Activated CD4-positive, CD25-positive, alpha-beta regulatory T cell treated with anti-CD3 and anti-CD28 coated beads, Interleukin-2, amount 50 U/mL, for 72 hours (primary cell): ENCODE data around the gene PAF1.

Source experiments
- DNase-seq: peaks from one replicate; pipeline ENCODE4 v3.0.0; 2021

PAF1 gene

DNA sequence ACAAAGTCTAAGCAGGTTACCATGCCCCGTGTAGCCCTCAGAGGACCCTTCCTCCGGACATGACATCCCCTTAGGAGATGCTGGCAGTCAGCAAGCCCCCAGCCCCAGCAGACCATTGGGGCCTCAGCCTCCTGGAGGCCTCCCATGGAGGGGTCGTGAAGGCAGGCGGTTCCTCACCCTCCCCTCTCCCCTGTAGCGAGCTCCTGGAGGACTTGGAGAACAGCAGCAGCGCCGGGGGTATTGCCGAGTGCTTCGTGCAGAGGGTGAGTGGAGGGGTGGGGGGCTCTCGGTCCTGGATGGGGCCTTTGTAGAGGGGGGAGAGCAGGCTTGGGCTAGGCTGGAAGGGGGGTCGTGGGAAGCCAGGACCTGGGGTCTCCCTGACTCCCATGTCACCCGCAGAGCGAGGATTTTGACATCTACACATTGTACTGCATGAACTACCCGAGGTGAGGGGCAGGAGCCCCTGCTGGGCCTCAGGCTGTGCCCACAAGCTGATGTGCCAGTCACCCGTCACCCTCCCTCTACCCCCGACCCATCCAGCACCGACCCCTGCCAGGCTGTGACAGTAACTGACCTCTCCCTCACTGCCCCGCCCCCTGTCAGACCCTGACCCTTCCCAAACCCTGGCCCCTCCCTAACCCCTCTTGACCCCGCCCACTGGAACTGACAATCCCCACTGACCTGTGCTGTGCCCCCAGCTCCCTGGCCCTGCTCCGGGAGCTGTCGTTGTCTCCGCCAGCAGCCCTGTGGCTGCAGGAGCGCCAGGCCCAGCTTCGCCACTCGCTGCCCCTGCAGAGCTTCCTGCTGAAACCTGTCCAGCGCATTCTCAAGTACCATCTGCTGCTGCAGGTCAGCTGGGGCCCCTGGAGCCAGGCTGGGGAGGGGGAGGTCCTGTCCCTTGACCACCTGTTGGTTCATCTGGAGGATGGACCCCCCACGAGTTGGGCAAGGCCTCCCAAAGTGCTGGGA lies 25.5 kb upstream of the PAF1 start:
- no peak for DNase-seq

- DNase-seq: no peak
Observed at GRCh38 chr19:39415111-39416046, 24.5 kb upstream of the PAF1 start.

DNA sequence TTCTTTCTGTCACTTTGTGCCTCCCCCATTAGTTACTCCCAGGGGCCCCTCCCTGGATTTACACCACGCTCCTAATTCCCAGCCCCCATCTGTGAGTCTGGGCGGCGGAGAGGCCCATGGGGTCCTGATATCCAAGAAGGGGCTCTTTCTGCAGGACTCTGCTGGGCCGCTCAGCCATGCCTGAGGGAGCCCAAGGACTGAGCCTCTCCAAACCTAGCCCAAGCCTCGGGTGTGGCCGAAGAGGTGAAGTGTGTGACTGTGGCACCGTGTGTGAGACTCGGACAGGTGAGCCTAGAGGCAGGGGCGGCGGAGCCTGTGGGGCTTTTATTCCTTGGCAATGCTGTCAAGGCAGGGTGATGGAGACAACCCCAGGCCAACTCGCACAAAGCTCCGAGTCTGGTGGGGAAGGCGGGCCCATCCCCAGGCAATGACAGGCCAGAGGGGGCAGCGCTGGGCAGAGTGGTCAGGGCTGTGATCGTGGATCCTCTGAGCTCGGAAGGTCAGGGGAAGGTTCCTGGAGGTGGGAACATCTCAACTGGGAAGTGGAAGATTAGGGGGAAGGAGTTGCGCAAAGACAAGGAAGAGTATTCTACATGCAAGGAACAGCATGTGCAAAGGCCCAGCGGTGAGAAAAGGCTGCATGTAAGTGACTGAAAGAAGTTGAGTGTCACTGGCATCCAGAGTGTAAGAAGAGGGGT lies 23.2 kb upstream of the PAF1 start:
- no peak for DNase-seq

GRCh38 chr19:39413272-39413910 lies 22.5 kb upstream of the PAF1 start:
- DNase-seq: no peak

GRCh38 chr19:39412867-39413271 lies 22.0 kb upstream of the PAF1 start:
- DNase-seq: no peak

- DNase-seq: peak; percentile 98
Observed at GRCh38 chr19:39412100-39412866, 21.4 kb upstream of the PAF1 start, which contains the start of gene PLEKHG2. PLEKHG2 (plus strand) TSS chr19:39412669; CDS start chr19:39414087, 1,418 bp downstream.

DNA sequence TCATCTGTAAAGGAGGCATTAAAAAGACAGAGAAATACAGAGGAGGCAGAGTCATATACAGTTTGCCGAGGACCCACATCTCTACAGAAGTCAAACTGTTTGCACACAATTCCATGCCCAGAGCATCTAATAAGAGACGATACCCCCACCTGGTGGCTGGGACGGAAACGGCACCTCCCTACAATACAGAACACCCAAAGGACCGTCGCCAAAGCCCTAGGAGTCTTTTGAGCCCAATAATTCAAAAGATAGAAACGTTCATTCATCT lies 20.9 kb upstream of the PAF1 start:
- DNase-seq: peak; percentile 87

- DNase-seq: no peak
Observed at GRCh38 chr19:39411081-39411831, 20.4 kb upstream of the PAF1 start.

DNA sequence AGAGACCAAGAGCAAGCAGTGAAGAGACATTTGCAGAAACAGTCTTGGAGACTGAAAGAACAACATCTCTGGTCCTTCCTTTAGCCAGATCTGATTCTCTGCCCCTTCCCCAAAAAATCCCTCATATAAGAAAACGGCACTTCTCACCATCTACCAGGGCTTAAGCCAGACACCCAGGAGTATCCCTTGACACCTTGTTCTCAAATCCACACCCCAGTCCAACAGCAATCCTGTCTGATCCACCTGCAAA lies 19.9 kb upstream of the PAF1 start:
- DNase-seq: no peak

DNA sequence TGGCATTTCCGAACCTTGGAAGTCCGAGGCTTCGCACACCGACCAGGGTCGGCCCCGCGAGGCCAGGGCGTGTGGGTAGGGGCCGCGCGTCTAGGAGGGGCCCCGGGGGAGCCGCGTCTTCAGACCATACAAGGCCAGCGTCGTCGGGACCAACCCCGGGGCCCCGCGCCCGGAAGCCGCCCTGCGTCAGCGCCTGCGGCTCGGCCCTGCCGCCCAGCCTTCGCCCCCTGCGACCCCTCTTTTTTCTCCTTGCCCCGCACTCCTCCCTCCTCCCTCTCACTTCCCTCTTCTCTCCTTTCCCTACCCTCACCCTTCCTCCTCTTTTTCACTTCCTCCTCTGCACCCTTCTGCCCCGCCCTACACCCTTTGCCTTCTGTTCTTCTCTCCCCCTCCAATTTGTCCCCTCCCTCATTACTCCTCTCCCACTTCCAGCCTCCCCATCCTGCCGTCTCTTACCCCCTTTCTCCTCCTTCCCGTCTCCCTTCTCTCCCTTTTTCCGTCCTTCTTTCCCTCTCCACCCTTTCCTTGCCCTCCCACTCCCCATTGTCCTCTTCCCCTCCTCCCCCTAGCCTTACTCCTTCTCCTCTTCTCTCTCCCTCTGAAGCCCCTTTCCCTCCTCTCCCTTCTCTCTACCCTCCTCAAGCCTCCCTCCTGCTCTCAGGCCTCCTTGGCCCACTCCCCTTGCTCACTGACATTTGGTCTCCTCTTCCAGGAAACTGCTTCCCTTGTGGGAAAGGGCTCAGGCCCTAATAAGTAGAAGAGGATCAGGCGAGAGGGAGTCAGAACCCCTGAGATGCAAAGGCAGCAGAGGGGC lies 19.3 kb upstream of the PAF1 start:
- DNase-seq: peak; percentile 68

- peak; percentile 76 for DNase-seq
Observed at GRCh38 chr19:39409208-39410016, 18.5 kb upstream of the PAF1 start.

DNA sequence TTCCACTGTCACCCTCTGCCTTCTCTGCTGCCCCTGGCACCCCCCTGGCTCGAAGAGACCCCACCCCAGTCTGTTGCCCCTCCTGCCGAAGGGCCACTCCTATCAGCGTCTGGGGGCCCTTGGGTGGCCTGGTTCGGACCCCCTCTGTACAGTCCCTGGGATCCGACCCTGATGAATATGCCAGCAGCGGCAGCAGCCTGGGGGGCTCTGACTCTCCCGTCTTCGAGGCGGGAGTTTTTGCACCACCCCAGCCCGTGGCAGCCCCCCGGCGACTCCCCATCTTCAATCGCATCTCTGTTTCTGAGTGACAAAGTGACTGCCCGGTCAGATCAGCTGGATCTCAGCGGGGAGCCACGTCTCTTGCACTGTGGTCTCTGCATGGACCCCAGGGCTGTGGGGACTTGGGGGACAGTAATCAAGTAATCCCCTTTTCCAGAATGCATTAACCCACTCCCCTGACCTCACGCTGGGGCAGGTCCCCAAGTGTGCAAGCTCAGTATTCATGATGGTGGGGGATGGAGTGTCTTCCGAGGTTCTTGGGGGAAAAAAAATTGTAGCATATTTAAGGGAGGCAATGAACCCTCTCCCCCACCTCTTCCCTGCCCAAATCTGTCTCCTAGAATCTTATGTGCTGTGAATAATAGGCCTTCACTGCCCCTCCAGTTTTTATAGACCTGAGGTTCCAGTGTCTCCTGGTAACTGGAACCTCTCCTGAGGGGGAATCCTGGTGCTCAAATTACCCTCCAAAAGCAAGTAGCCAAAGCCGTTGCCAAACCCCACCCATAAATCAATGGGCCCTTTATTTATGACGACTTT lies 17.7 kb upstream of the PAF1 start:
- DNase-seq: no peak

DNA sequence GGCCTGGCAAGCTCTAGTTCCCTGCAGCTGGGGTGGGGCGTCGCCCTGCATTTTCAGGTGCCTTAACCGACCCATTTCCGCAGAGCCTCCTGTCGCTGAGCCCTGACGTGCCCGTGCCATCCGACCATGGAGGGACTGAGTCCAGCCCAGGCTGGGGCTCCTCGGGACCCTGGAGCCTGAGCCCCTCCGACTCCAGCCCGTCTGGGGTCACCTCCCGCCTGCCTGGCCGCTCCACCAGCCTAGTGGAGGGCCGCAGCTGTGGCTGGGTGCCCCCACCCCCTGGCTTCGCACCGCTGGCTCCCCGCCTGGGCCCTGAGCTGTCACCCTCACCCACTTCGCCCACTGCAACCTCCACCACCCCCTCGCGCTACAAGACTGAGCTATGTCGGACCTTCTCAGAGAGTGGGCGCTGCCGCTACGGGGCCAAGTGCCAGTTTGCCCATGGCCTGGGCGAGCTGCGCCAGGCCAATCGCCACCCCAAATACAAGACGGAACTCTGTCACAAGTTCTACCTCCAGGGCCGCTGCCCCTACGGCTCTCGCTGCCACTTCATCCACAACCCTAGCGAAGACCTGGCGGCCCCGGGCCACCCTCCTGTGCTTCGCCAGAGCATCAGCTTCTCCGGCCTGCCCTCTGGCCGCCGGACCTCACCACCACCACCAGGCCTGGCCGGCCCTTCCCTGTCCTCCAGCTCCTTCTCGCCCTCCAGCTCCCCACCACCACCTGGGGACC lies 16.9 kb upstream of the PAF1 start:
- peak; percentile 66 for DNase-seq

DNA sequence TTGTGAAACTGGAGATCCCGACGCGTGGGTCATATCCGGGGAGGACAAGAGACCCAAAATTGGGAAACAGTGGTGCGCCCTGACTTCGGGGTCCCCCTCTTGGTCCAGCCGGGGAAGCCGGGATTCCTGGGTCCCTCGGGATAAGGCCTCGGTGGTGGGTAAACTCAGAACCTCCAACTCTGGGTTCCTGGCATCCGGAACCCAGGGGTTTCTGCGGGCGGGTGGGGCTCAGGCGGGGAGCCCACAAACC lies 16.4 kb upstream of the PAF1 start:
- no peak for DNase-seq

DNA sequence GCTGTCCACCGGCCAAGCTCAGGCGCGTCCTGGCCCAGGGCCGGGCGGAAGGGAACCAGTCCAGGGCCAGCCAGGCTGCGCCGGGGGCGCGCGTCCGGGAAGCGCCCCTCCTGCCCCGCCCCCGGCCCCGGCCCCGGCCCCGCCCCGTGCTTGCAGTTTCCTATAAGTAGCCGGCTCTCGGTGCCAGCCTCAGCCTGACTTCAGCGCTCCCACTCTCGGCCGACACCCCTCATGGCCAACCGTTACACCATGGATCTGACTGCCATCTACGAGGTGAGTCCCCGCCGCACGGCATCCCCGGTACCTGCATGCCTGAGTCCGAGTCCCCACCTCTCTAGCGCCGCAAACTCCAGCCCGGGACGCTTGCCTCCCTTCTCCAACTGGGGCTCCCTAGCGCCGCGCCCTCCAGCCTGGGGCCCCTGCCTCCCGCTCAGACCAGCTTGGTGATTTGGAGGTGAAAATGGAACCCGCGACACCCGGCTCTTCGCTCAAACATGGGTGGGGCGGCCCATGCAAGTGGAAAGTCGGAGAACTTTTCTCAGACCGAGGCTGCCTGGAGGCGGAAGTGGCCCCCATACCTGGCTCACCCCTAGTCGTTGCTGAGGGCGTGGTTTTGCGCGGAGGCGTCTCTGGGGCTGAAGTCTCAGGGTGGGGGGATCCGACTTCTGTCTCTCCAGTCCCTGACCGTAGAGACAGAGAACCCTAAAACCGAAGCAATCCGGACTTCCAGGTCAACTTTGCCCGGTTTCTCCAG lies 15.9 kb upstream of the PAF1 start, which contains the start of gene ZFP36:
TSS of gene ZFP36 (plus strand) at position 192 of the 754 bp plus-strand sequence. CDS start at position 250, 58 bp downstream.
- peak; percentile 82 for DNase-seq

DNA sequence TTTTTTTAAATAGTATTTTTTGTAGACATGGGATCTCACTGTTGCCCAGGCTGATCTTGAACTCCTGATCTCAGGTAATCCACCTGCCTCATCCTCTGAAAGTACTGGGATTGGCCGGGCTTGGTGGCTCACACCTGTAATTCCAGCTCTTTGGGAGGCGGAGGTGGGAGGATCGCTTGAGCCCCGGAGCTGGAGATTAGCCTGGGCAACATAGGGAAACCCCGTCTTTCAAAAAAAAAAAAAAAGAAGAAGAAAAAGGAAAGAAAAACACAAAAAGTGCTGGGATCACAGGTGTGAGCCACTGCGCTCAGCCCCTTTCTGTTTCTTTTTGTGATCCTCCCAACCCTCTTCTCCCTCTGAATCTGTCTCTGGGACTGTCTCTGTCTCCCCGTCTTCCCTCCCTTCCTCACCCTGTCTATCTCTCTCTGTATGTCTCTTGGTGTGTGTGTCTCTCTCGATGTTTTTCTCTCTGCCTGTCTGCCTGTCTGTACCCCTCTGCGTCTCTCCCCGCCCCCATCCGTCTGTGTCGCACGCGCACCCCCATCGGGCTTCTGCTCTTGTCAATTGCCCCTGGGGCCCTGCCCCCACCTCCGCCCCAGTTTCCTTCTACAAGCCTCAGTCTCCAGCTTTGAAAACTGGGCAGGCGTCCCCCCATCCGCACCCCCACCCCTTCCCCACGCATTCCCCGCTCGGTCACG lies 15.2 kb upstream of the PAF1 start:
- peak; percentile 80 for DNase-seq
